NCI-H1694 (cell line): ENCODE data around the gene TMBIM4.

Source experiments
- DNase-seq: peaks from one replicate; lab custom pipeline; 2025; lab: John Stamatoyannopoulos, UW

Gene TMBIM4

GRCh38 chr12:66090157-66090556 is 79.6 kb downstream of the TMBIM4 start:
- no peak for DNase-seq

- peak; percentile 38 for DNase-seq
Measured at GRCh38 chr12:66087365-66087943, 82.3 kb downstream of the TMBIM4 start.

- DNase-seq = no peak
Measured at GRCh38 chr12:66085998-66086397, 83.8 kb downstream of the TMBIM4 start.
